LNCaP clone FGC (cell line): ENCODE results near the gene CLSTN2.

Experiments used
- DNase-seq: peaks from one replicate; pipeline ENCODE4 v3.0.0-alpha.2; 2011; ENCODE audit warnings: low read depth
- H3K4me3 ChIP-seq: 2 replicates; pipeline ENCODE4 v1.5.1; 2011; ENCODE audit warnings: mild to moderate bottlenecking, low read depth, low read length, control low read depth
- TF ChIP-seq, protein P1 (sequence below): IDR thresholded peaks from 2 replicates; pipeline ENCODE4 v1.5.1; 2012; ENCODE audit warnings: mild to moderate bottlenecking; ENCODE audit not compliant: control insufficient read depth, insufficient read depth; ENCODE audit errors: extremely low read depth

CLSTN2 gene

DNA sequence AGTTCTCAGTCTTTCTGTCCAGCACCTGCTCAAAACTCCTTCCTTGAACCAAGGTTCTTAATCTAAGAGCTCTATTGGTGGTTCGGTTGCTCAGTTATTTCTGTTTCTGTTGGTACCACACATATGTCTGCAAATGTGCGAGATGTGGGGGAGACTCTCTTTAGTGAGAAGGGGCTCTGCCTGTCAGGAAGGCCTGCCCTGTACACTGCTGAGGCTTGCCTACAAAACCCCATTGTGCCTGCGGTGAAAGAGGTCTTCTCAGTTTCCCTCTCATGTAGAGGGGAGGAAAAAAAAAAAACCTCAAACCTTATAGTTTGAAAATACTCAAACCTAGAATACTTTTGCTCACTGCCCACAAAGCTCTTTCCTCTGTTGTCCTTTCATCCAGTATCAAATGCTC lies 142.4 kb downstream of the CLSTN2 start:
- no peak for DNase-seq
- no peak overlapping the region for H3K4me3 ChIP-seq
- TF ChIP-seq, protein P1, sequence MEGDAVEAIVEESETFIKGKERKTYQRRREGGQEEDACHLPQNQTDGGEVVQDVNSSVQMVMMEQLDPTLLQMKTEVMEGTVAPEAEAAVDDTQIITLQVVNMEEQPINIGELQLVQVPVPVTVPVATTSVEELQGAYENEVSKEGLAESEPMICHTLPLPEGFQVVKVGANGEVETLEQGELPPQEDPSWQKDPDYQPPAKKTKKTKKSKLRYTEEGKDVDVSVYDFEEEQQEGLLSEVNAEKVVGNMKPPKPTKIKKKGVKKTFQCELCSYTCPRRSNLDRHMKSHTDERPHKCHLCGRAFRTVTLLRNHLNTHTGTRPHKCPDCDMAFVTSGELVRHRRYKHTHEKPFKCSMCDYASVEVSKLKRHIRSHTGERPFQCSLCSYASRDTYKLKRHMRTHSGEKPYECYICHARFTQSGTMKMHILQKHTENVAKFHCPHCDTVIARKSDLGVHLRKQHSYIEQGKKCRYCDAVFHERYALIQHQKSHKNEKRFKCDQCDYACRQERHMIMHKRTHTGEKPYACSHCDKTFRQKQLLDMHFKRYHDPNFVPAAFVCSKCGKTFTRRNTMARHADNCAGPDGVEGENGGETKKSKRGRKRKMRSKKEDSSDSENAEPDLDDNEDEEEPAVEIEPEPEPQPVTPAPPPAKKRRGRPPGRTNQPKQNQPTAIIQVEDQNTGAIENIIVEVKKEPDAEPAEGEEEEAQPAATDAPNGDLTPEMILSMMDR: no peak

DNA sequence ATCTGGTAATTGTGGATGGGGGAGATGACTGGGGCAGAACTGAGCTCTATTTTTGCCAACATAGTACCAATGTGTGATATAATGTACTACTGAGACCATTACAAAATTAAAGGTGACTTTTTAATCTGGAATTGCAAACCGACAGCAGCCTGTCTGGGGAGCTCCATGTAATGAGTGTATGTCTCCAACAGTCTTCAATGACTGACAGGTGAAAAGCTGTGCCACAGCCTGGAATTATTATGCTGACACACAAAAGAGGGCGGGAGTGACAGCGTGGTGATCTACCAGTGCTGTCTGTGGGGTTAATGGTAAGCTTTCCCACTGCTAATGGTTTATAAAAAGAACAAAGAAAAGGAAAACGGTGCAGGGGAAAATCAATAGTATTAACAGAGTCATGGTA lies 143.4 kb downstream of the CLSTN2 start:
- TF ChIP-seq, protein P1: no peak
- no peak overlapping the region for H3K4me3 ChIP-seq
- no peak for DNase-seq

DNA sequence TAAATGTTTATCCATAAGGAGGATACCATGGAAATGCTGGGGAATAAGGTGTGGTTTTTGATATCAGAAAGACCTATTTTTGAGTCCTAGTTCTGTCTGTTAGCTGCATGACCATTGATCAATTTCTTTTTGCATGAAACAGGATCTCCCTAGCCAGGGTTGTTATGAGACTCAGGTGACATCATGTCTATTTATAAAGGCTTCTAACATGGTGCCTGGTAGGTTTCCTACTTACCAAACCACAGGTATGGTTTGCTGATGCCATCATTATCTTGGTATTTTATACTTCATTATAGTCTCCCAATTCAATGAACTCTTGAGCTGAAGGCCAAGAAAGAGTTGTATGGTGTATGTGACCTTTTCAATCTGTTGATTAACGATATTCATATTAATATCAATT lies 144.0 kb downstream of the CLSTN2 start:
- no peak overlapping the region for H3K4me3 ChIP-seq
- DNase-seq: no peak
- TF ChIP-seq, protein P1: no peak

DNA sequence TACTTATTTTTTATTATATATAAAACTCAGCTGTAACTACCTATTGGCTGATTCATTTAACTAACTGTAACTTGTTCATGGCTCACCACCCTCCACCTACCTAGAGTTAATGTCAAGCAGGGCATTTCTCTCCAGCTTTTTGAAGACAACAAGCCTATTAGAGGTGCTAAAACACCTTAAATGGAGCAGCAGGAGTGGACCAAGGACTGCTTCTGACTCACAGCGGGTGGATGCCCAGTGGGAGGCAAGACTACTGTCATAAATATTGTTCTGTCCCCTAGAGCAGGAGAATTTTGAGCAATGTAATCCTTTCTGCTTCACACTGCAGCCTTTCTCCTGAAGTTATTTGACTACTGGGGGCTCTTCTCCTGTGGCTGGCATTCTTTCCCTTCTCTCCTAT lies 146.9 kb downstream of the CLSTN2 start:
- H3K4me3 ChIP-seq: no peak overlapping the region
- no peak for DNase-seq
- TF ChIP-seq, protein P1: no peak

DNA sequence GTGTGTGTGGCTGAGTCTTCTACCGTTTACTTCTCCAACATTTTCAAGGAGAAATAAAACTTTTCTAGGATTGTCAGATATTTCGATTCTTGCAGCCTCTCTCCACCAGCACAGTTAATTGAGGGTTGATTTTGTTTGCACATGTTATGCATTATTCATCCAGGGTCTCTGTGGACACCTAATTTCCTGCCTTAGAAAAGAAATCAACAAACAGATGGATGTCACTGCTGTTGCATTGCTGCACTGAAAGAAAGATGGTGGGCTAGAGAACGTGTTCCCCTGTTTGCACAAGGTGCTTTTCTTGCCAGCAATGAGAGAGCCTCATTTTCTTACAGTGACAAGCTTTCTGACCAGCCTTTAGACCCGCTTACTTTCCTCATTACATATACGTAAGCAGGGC lies 150.0 kb downstream of the CLSTN2 start:
- H3K4me3 ChIP-seq: no peak overlapping the region
- TF ChIP-seq, protein P1: no peak
- no peak for DNase-seq

DNA sequence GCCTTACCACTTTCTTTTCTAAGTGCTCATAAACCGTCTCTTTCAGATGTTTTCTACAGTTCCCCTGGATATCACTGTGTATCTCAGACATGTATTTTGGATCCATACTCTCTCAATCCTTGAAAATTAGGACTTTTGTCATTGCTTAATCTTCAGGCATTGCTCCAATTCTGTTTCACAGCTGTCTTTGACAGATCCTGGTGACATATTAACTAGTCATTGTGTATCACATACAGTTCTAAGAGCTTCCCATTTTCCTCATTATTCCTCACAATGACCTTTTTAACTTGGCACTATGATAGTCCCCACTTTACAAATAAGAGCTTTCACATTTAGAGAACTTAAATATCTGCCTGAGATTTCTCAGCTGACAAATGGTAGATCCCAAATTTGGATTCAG lies 151.7 kb downstream of the CLSTN2 start:
- no peak for DNase-seq
- H3K4me3 ChIP-seq: no peak overlapping the region
- TF ChIP-seq, protein P1: no peak

DNA sequence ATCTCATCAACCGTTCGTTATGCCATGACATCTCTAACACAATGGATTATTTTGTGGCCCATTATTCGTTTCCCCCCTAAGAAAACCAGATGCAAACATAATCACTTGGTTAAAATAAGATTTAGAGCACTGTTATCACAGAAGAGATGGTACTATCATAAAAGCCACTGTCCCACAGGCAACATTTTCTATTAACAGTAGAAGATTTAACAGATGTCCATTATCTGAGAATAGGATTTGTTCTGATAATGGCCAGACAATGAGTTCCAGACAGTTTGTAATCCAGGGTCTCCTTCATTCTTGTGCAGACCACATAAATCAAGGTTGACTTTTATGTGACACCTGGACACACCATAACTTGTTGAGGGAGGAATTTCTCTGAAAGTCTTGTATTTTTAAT lies 153.1 kb downstream of the CLSTN2 start:
- no peak overlapping the region for H3K4me3 ChIP-seq
- TF ChIP-seq, protein P1: no peak
- no peak for DNase-seq
